ENCODE results near the gene CNGA4.
"Not testable (repeated sequence)": the region's sequence is repeated elsewhere in the genome, so short reads cannot be mapped to it uniquely, and the experiment has no call there.

Gene CNGA4

DNA sequence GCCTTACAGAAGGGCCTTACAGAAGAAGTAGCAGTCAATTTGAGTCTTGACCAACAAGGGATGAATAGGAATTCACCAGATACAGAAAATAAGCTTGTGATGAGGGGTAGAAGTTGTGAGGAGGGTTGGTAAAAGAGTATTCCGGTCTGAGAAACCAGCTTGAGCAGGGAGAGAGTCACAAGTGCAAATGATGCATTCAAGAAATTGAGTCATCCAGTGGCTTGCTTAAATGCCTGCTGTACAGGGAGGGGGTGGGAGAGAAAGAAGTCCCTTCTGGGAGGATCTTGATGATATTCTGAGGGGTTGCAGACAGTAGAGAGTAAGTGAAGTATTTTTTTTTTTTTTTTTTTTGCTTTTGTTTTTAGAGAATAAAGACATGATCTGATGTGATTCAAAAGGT, 29.9 kb downstream of the CNGA4 start:
- no peak for DNase-seq (ENCODE audit: low read depth)

GRCh38 chr11:6269994-6270393, 31.1 kb downstream of the CNGA4 start:
- DNase-seq (ENCODE audit: low read depth) = no peak

DNA sequence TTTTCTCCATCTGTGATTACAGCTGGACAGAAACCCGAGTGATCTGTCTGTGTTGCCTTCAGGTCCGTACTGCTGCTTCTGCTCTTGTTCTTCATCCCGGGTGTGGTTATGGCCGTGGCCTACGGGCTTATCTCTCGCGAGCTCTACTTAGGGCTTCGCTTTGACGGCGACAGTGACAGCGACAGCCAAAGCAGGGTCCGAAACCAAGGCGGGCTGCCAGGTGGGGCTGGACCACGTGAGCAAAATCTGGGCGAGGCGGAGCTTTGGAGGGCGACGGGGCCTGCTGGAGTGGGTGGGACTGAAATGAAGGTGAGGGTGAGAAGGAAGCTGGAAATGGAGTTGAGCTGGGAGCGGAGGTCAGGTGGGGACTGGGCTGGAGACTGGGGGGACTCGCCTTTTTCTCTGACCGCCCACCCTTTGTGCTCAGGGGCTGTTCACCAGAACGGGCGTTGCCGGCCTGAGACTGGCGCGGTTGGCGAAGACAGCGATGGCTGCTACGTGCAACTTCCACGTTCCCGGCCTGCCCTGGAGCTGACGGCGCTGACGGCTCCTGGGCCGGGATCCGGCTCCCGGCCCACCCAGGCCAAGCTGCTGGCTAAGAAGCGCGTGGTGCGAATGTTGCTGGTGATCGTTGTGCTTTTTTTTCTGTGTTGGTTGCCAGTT, 31.8 kb downstream of the CNGA4 start:
- DNase-seq (ENCODE audit: low read depth) = no peak

GRCh38 chr11:6271598-6271997, 32.7 kb downstream of the CNGA4 start:
- DNase-seq (ENCODE audit: low read depth) = no peak

- no peak for DNase-seq (ENCODE audit: low read depth)
Measured at GRCh38 chr11:6273188-6273587, 34.3 kb downstream of the CNGA4 start.

GRCh38 chr11:6280809-6281208, 41.9 kb downstream of the CNGA4 start:
- DNase-seq (ENCODE audit: low read depth) = not testable (repeated sequence)

DNA sequence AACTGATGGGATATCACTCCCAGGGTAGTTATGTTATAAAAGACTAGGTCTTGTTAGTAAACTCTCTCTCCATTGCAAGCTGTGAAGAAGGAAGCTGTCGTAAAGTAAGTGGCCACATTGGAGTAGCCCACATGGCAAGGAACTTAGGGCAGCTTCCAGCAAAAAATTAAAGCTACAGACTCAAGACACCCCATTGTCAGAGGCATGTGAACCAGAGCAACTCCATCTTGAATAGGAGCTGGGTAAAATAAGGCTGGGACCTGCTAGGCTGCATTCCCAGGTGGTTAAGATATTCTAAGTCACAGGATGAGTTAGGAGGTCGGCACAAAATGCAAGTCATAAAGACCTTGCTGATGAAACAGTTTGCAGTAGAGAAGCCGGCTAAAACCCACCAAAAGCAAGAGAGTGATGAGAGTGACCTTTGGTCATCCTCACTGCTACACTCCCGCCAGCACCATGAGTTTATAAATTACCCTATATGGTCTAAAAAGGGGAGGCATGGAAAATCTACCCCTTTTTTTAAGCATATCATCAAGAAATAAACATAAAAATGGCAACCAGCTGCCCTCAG, 44.6 kb downstream of the CNGA4 start:
- DNase-seq (ENCODE audit: low read depth) = no peak

GRCh38 chr11:6284250-6284649, 45.4 kb downstream of the CNGA4 start:
- DNase-seq (ENCODE audit: low read depth) = no peak

DNA sequence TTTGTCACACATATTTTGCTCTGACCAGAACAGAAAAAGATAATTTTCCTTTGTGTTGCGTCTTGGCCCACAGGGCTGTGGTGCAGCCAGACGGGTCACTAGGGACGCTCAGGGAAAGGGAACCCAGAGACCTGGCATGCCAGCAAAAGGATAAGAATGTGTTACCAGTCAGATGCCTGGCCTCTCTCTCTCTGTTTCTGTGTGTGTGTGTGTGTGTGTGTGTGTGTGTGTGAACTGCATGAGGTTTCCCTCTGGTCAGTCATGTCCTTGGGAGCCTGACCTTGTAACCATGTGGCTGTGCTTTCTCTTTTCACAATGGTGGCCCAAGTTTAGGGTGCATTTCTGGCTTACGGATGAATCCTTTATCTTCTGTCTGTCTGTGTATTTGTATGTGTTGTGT, 46.1 kb downstream of the CNGA4 start:
- DNase-seq (ENCODE audit: low read depth) = no peak
